GM18868 (cell line): ENCODE measurements around the gene CUL4A.
"Not testable (repeated sequence)": the region's sequence is repeated elsewhere in the genome, so short reads cannot be mapped to it uniquely, and the experiment has no call there.

Experiments used
- ATAC-seq: cut with Tn5 transposase; IDR thresholded peaks from one replicate; pipeline ENCODE4 v1.9.1; 2021; ENCODE audit warnings: mild to moderate bottlenecking, moderate library complexity; ENCODE audit not compliant: unreplicated experiment

The CUL4A gene

GRCh38 chr13:113209336-113209758 lies at the start of gene CUL4A:
TSS of gene CUL4A (plus strand) at chr13:113209613. CDS start at chr13:113209628, 15 bp downstream.
- peak; percentile 40 for ATAC-seq

GRCh38 chr13:113159701-113160100 lies 49.7 kb upstream of the CUL4A start:
- no peak for ATAC-seq

GRCh38 chr13:113160983-113161382 lies 48.4 kb upstream of the CUL4A start:
- no peak for ATAC-seq

GRCh38 chr13:113161433-113161832 lies 48.0 kb upstream of the CUL4A start:
- ATAC-seq: no peak

- ATAC-seq: not testable (repeated sequence)
These were observed 47.4 kb upstream of the CUL4A start for GRCh38 chr13:113161975-113162374.

- no peak for ATAC-seq
These were observed 46.4 kb upstream of the CUL4A start for GRCh38 chr13:113162783-113163685.

GRCh38 chr13:113164492-113164891 lies 44.9 kb upstream of the CUL4A start:
- no peak for ATAC-seq

GRCh38 chr13:113166266-113166665 lies 43.1 kb upstream of the CUL4A start:
- ATAC-seq: no peak

GRCh38 chr13:113166681-113167080 lies 42.7 kb upstream of the CUL4A start:
- ATAC-seq: no peak

- no peak for ATAC-seq
These were observed 42.3 kb upstream of the CUL4A start for GRCh38 chr13:113167155-113167554.

- ATAC-seq: no peak
These were observed 41.8 kb upstream of the CUL4A start for GRCh38 chr13:113167575-113167974.

GRCh38 chr13:113168211-113168610 lies 41.2 kb upstream of the CUL4A start:
- no peak for ATAC-seq

- no peak for ATAC-seq
These were observed 39.8 kb upstream of the CUL4A start for GRCh38 chr13:113169277-113170272.

GRCh38 chr13:113170511-113170910 lies 38.9 kb upstream of the CUL4A start:
- ATAC-seq: no peak

- ATAC-seq: no peak
These were observed 37.9 kb upstream of the CUL4A start for GRCh38 chr13:113171250-113172125.

- ATAC-seq: no peak
These were observed 36.9 kb upstream of the CUL4A start for GRCh38 chr13:113172419-113172926.

- ATAC-seq: no peak
These were observed 33.1 kb upstream of the CUL4A start for GRCh38 chr13:113176280-113176679.

- ATAC-seq: no peak
These were observed 32.6 kb upstream of the CUL4A start for GRCh38 chr13:113176822-113177221.

GRCh38 chr13:113178070-113178895 lies 31.1 kb upstream of the CUL4A start:
- no peak for ATAC-seq

- no peak for ATAC-seq
These were observed 30.6 kb upstream of the CUL4A start for GRCh38 chr13:113178896-113179167.
